Ovary (tissue), 3 donors: ENCODE measurements around the gene CPT1B.

Experiments used
- POLR2A ChIP-seq: fragments of 450-650 bp; IDR thresholded peaks from one replicate; pipeline ENCODE4 v1.6.1; 2017; ENCODE audit warnings: antibody characterized with exemption, mild to moderate bottlenecking, moderate library complexity
- TF ChIP-seq, protein P1 (sequence below), 3 donors: fragments of 450-650 bp in 2 of 3; fragments of 200-600 bp in 1 of 3; IDR thresholded peaks; one replicate each; pipeline versions ENCODE4 v1.5.1 to v1.8.0; 2016 to 2022; ENCODE audit warnings: antibody characterized with exemption in 3 of 3, mild to moderate bottlenecking in 1 of 3
- donor health status: DM: no; HTN: no; CAD: no.

- no peak for TF ChIP-seq POLR2A
- TF ChIP-seq, protein P1, sequence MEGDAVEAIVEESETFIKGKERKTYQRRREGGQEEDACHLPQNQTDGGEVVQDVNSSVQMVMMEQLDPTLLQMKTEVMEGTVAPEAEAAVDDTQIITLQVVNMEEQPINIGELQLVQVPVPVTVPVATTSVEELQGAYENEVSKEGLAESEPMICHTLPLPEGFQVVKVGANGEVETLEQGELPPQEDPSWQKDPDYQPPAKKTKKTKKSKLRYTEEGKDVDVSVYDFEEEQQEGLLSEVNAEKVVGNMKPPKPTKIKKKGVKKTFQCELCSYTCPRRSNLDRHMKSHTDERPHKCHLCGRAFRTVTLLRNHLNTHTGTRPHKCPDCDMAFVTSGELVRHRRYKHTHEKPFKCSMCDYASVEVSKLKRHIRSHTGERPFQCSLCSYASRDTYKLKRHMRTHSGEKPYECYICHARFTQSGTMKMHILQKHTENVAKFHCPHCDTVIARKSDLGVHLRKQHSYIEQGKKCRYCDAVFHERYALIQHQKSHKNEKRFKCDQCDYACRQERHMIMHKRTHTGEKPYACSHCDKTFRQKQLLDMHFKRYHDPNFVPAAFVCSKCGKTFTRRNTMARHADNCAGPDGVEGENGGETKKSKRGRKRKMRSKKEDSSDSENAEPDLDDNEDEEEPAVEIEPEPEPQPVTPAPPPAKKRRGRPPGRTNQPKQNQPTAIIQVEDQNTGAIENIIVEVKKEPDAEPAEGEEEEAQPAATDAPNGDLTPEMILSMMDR (IDR thresholded peaks at IDR 0.05) = no peak
Measured at GRCh38 chr22:50564289-50564688, 13.9 kb downstream of the CPT1B start.
